HG03442 (cell line): ENCODE results near the gene EIF5.

Source experiments
- ATAC-seq: cut with Tn5 transposase; IDR thresholded peaks from one replicate; pipeline ENCODE4 v1.9.1; 2021; ENCODE audit warnings: mild to moderate bottlenecking, moderate library complexity; ENCODE audit not compliant: unreplicated experiment

EIF5 gene

GRCh38 chr14:103333754-103334643 is at the start of gene EIF5:
EIF5 (plus strand) TSS chr14:103334237; CDS start chr14:103335861, 1,624 bp downstream.
- peak; percentile 86 for ATAC-seq

GRCh38 chr14:103284574-103285467 is 49.2 kb upstream of the EIF5 start:
- no peak for ATAC-seq

GRCh38 chr14:103286460-103286859 is 47.6 kb upstream of the EIF5 start:
- no peak for ATAC-seq

GRCh38 chr14:103286968-103287850 is 46.8 kb upstream of the EIF5 start:
- ATAC-seq: no peak

- ATAC-seq: no peak
These were observed 45.8 kb upstream of the EIF5 start for GRCh38 chr14:103288076-103288766.

GRCh38 chr14:103290056-103290455 is 44.0 kb upstream of the EIF5 start:
- no peak for ATAC-seq

- ATAC-seq: no peak
These were observed 43.5 kb upstream of the EIF5 start for GRCh38 chr14:103290494-103290893.

GRCh38 chr14:103290961-103291360 is 43.1 kb upstream of the EIF5 start:
- no peak for ATAC-seq

GRCh38 chr14:103292426-103293374 is 41.3 kb upstream of the EIF5 start:
- ATAC-seq: no peak

GRCh38 chr14:103293465-103293864 is 40.6 kb upstream of the EIF5 start:
- ATAC-seq: no peak

GRCh38 chr14:103294091-103294490 is 39.9 kb upstream of the EIF5 start:
- ATAC-seq: no peak

- no peak for ATAC-seq
These were observed 38.0 kb upstream of the EIF5 start for GRCh38 chr14:103296007-103296406.

- no peak for ATAC-seq
These were observed 37.0 kb upstream of the EIF5 start for GRCh38 chr14:103296987-103297386.

GRCh38 chr14:103298620-103299019 is 35.4 kb upstream of the EIF5 start:
- ATAC-seq: no peak

- ATAC-seq: no peak
These were observed 32.3 kb upstream of the EIF5 start for GRCh38 chr14:103301512-103302354.

- no peak for ATAC-seq
These were observed 31.1 kb upstream of the EIF5 start for GRCh38 chr14:103302966-103303365.

GRCh38 chr14:103304706-103305105 is 29.3 kb upstream of the EIF5 start:
- no peak for ATAC-seq
